Neural progenitor cell (in vitro differentiated cells): ENCODE results near the gene TEK. TPM values are rescaled to one million over a fixed set of nuclear protein-coding genes. Genes with fewer than 3 reads are reported as not detected.

Experiments used
- DNase-seq: peaks from one replicate; pipeline ENCODE4 v3.0.0-alpha.2; 2016; ENCODE audit warnings: low spot score
- H2AFZ ChIP-seq: fragments of 200-600 bp; sonication (generic); replicated peaks from 2 replicates; pipeline ENCODE4 v1.6.1; 2016; ENCODE audit warnings: antibody characterized with exemption
- H3F3A ChIP-seq: fragments of 200-600 bp; sonication (generic); 2 replicates; pipeline ENCODE4 v1.6.1; 2016; ENCODE audit warnings: antibody characterized with exemption, low read depth
- H3K27ac ChIP-seq: fragments of 200-600 bp; sonication (generic); 2 replicates; pipeline ENCODE4 v1.5.1; 2016; ENCODE audit warnings: mild to moderate bottlenecking
- H3K27me3 ChIP-seq: fragments of 200-600 bp; sonication (generic); 2 replicates; pipeline ENCODE4 v1.6.1; 2016; ENCODE audit warnings: mild to moderate bottlenecking, moderate library complexity
- H3K36me3 ChIP-seq: fragments of 200-600 bp; sonication (generic); 2 replicates; pipeline ENCODE4 v1.5.1; 2016
- H3K4me1 ChIP-seq: fragments of 200-600 bp; sonication (generic); 2 replicates; pipeline ENCODE4 v1.6.1; 2016; ENCODE audit warnings: mixed run types
- H3K4me2 ChIP-seq: fragments of 200-600 bp; sonication (generic); 2 replicates; pipeline ENCODE4 v1.6.1; 2016
- H3K4me3 ChIP-seq: fragments of 200-600 bp; sonication (generic); 2 replicates; pipeline ENCODE4 v1.5.1; 2016
- H3K79me2 ChIP-seq: fragments of 200-600 bp; sonication (generic); 2 replicates; pipeline ENCODE4 v1.6.1; 2016; ENCODE audit warnings: low read depth
- H3K9ac ChIP-seq: fragments of 200-600 bp; sonication (generic); 2 replicates; pipeline ENCODE4 v1.6.1; 2016
- H3K9me3 ChIP-seq: fragments of 200-600 bp; sonication (generic); 2 replicates; pipeline ENCODE4 v1.5.1; 2016; ENCODE audit warnings: low read depth
- H4K20me1 ChIP-seq: fragments of 200-600 bp; sonication (generic); 2 replicates; pipeline ENCODE4 v1.6.1; 2016; ENCODE audit warnings: low read depth
- H3K27ac Mint-ChIP-seq: 3 replicates; pipeline ENCODE4 v1.8.0; 2021; ENCODE audit warnings: mixed read lengths
- H3K27me3 Mint-ChIP-seq: 2 replicates; pipeline ENCODE4 v1.8.0; 2022; ENCODE audit warnings: low read depth, mild to moderate bottlenecking, inconsistent platforms, moderate library complexity, mixed read lengths; ENCODE audit not compliant: insufficient read depth
- H3K36me3 Mint-ChIP-seq: 3 replicates; pipeline ENCODE4 v1.8.0; 2021; ENCODE audit warnings: mixed read lengths
- H3K4me1 Mint-ChIP-seq: 3 replicates; pipeline ENCODE4 v1.8.0; 2021; ENCODE audit warnings: mixed read lengths
- H3K4me3 Mint-ChIP-seq: 3 replicates; pipeline ENCODE4 v1.8.0; 2021; ENCODE audit warnings: mild to moderate bottlenecking, moderate library complexity, mixed read lengths
- H3K9me3 Mint-ChIP-seq: 3 replicates; pipeline ENCODE4 v1.8.0; 2020; ENCODE audit warnings: mixed read lengths
- CTCF ChIP-seq: fragments of 200-600 bp; sonication (generic); IDR thresholded peaks from 2 replicates; pipeline ENCODE4 v1.5.1; 2017; ENCODE audit warnings: antibody characterized with exemption, mild to moderate bottlenecking
- EZH2 ChIP-seq: fragments of 200-600 bp; sonication (generic); IDR thresholded peaks from 2 replicates; pipeline ENCODE4 v1.6.1; 2017; ENCODE audit warnings: antibody characterized with exemption, mild to moderate bottlenecking, moderate library complexity
- EZH2phosphoT487 ChIP-seq: fragments of 200-600 bp; sonication (generic); IDR thresholded peaks from 2 replicates; pipeline ENCODE4 v1.6.1; 2017; ENCODE audit warnings: antibody characterized with exemption
- total RNA-seq: library from RNA; depleted of rRNA; stranded (reverse); fragments of >200 nt; gene quantifications from 2 replicates; pipeline ENCODE4 v1.2.3, GENCODE V29; 2015; ENCODE audit warnings: low replicate concordance

Gene TEK
- total RNA-seq, 1 donor from 2014 or later = 12.3 TPM

- H3K79me2 ChIP-seq = no peaks in the 10 kb centered on the region
- no peak overlapping the region for H3K4me3 ChIP-seq
- H2AFZ ChIP-seq = no peak overlapping the region
- H3K27ac ChIP-seq = no peak overlapping the region
- H3K9me3 Mint-ChIP-seq = peaks cover 4% of the 10 kb centered on the region
- no peaks in the 10 kb centered on the region for H3K36me3 Mint-ChIP-seq
- H3F3A ChIP-seq = no peaks in the 10 kb centered on the region
- DNase-seq = no peak
- no peaks in the 10 kb centered on the region for H3K27me3 ChIP-seq
- no peak overlapping the region for H3K4me2 ChIP-seq
- H4K20me1 ChIP-seq = no peaks in the 10 kb centered on the region
- no peaks in the 10 kb centered on the region for H3K4me1 ChIP-seq
- no peak overlapping the region for H3K27ac Mint-ChIP-seq
- H3K36me3 ChIP-seq = no peaks in the 10 kb centered on the region
- H3K4me3 Mint-ChIP-seq = no peak overlapping the region
- TF ChIP-seq EZH2phosphoT487 (no peak), CTCF (no peak), EZH2 (no peak)
- H3K27me3 Mint-ChIP-seq = no peaks in the 10 kb centered on the region
- no peaks in the 10 kb centered on the region for H3K4me1 Mint-ChIP-seq
- H3K9ac ChIP-seq = no peak overlapping the region
- H3K9me3 ChIP-seq = no peaks in the 10 kb centered on the region
Measured at GRCh38 chr9:27260789-27261516, 151.9 kb downstream of the TEK start.

GRCh38 chr9:27261517-27262211 is 152.6 kb downstream of the TEK start:
- no peak overlapping the region for H3K4me3 ChIP-seq
- H3K4me3 Mint-ChIP-seq = no peak overlapping the region
- H3K27ac ChIP-seq = no peak overlapping the region
- DNase-seq = no peak
- no peaks in the 10 kb centered on the region for H4K20me1 ChIP-seq
- H2AFZ ChIP-seq = no peak overlapping the region
- no peaks in the 10 kb centered on the region for H3K27me3 ChIP-seq
- no peak overlapping the region for H3K9ac ChIP-seq
- H3K4me1 ChIP-seq = no peaks in the 10 kb centered on the region
- no peak for TF ChIP-seq EZH2
- no peak for TF ChIP-seq CTCF
- TF ChIP-seq EZH2phosphoT487 = no peak
- H3K36me3 Mint-ChIP-seq = no peaks in the 10 kb centered on the region
- no peak overlapping the region for H3K27ac Mint-ChIP-seq
- no peaks in the 10 kb centered on the region for H3K27me3 Mint-ChIP-seq
- no peaks in the 10 kb centered on the region for H3K4me1 Mint-ChIP-seq
- H3F3A ChIP-seq = no peaks in the 10 kb centered on the region
- H3K9me3 ChIP-seq = no peaks in the 10 kb centered on the region
- H3K9me3 Mint-ChIP-seq = peaks cover 2% of the 10 kb centered on the region
- H3K4me2 ChIP-seq = no peak overlapping the region
- no peaks in the 10 kb centered on the region for H3K79me2 ChIP-seq
- H3K36me3 ChIP-seq = no peaks in the 10 kb centered on the region

- no peak overlapping the region for H3K4me3 ChIP-seq
- TF ChIP-seq EZH2 (no peak), EZH2phosphoT487 (no peak), CTCF (no peak)
- Mint-ChIP-seq H3K27ac (no peak overlapping the region), H3K9me3 (no peaks in the 10 kb centered on the region), H3K4me3 (no peak overlapping the region), H3K27me3 (no peaks in the 10 kb centered on the region), H3K4me1 (peaks cover 6% of the 10 kb centered on the region), H3K36me3 (no peaks in the 10 kb centered on the region)
- DNase-seq = no peak
- H3K27ac ChIP-seq = no peak overlapping the region
- H3K27me3 ChIP-seq = no peaks in the 10 kb centered on the region
- H3K4me1 ChIP-seq = peaks cover 13% of the 10 kb centered on the region
- H2AFZ ChIP-seq = no peak overlapping the region
- no peaks in the 10 kb centered on the region for H3K36me3 ChIP-seq
- H3K79me2 ChIP-seq = no peaks in the 10 kb centered on the region
- no peak overlapping the region for H3K4me2 ChIP-seq
- no peaks in the 10 kb centered on the region for H3K9me3 ChIP-seq
- peak overlapping the region; percentile 4 for H3K9ac ChIP-seq
- no peaks in the 10 kb centered on the region for H4K20me1 ChIP-seq
- peaks cover 10% of the 10 kb centered on the region for H3F3A ChIP-seq
Measured at GRCh38 chr9:27272103-27272502, 163.1 kb downstream of the TEK start.
